Measurements from ENCODE around the gene SH3GL3. TPM values are rescaled to one million over a fixed set of nuclear protein-coding genes. Genes with fewer than 3 reads are reported as not detected.

SH3GL3 gene
- total and polyA plus RNA-seq, 2 experiments from 2014 or later = 38.2 to 87.1 TPM

DNA sequence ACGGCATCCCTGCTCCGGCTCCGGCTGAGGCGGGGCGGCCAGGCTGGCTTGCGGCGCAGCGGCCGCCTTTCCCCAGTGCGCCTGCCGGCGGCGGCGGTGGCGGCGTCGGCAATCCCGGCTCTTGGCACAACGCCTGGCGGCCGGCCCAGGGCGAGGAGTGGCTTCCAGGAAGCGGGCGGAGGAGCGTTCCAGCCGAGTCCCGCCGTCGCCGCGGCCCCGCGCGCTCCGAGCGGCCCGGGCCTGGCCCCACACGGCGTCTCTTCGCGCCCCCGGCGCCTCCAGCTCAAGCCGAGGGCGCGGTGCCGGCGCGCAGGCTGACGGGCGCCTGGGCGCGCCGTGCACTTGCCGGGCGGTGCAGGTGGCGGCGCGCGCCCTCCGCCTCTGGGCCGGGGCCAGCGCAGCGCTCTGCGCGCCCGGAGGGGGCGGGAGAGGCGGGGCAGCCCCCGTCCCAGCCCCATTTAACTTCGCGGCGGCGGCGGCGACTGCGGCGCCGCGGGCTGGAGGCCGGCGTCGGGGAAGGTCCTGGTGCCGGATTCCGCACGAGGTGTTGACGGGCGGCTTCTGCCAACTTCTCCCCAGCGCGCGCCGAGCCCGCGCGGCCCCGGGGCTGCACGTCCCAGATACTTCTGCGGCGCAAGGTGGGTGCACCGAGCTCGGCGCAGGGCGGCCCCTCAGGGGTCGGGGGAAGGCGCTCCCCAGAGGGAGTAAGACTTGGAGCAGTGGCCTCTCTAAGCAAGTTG, 206.7 kb downstream of the SH3GL3 start, which contains the start of gene ADAMTSL3:
Gene ADAMTSL3 (plus strand): TSS at position 485 of the 740 bp plus-strand sequence. CDS start 1,639 bp downstream, outside the sequence.
- DNase-seq (ENCODE audit: low read depth in 1 of 2, low spot score in 1 of 2) = peak; percentile 78
- TF ChIP-seq CTCF (IDR thresholded peaks at IDR 0.05; ENCODE audit: low read depth, low read length) = no peak
- Histone ChIP-seq H3K27ac (no peak within 1 kb of the TSS), H3K36me3 (no peaks in the 10 kb centered on the region), H3K4me3 (peak within 1 kb of the TSS; percentile 41), H3K9me3 (ENCODE audit: low read depth) (no peaks in the 10 kb centered on the region), H3K27me3 (peaks cover 53% of the 10 kb centered on the region), H3K4me1 (ENCODE audit: low read depth) (no peaks in the 10 kb centered on the region)

GRCh38 chr15:83654379-83655236, 207.5 kb downstream of the SH3GL3 start:
- Histone ChIP-seq H3K27ac (no peak overlapping the region), H3K4me1 (ENCODE audit: low read depth) (no peaks in the 10 kb centered on the region), H3K4me3 (peak overlapping the region; percentile 41), H3K36me3 (no peaks in the 10 kb centered on the region), H3K9me3 (ENCODE audit: low read depth) (no peaks in the 10 kb centered on the region), H3K27me3 (peaks cover 49% of the 10 kb centered on the region)
- no peak for TF ChIP-seq CTCF (IDR thresholded peaks at IDR 0.05; ENCODE audit: low read depth, low read length)
- DNase-seq (ENCODE audit: low read depth in 1 of 2, low spot score in 1 of 2) = peak; percentile 12 to 18

- H3K36me3 ChIP-seq = no peaks in the 10 kb centered on the region
- peaks cover 49% of the 10 kb centered on the region for H3K27me3 ChIP-seq
- H3K4me3 ChIP-seq = no peak overlapping the region
- H3K27ac ChIP-seq = no peak overlapping the region
- H3K4me1 ChIP-seq (ENCODE audit: low read depth) = no peaks in the 10 kb centered on the region
- TF ChIP-seq CTCF (IDR thresholded peaks at IDR 0.05; ENCODE audit: low read depth, low read length) = no peak
- no peak for DNase-seq (ENCODE audit: low read depth in 1 of 2, low spot score in 1 of 2)
- no peaks in the 10 kb centered on the region for H3K9me3 ChIP-seq (ENCODE audit: low read depth)
Observed at GRCh38 chr15:83655237-83655616, 208.1 kb downstream of the SH3GL3 start.

- no peaks in the 10 kb centered on the region for H3K4me1 ChIP-seq (ENCODE audit: low read depth)
- no peak overlapping the region for H3K4me3 ChIP-seq
- H3K27ac ChIP-seq = no peak overlapping the region
- H3K9me3 ChIP-seq (ENCODE audit: low read depth) = no peaks in the 10 kb centered on the region
- H3K27me3 ChIP-seq = peaks cover 49% of the 10 kb centered on the region
- DNase-seq (ENCODE audit: low read depth in 1 of 2, low spot score in 1 of 2) = no peak
- H3K36me3 ChIP-seq = no peaks in the 10 kb centered on the region
- no peak for TF ChIP-seq CTCF (IDR thresholded peaks at IDR 0.05; ENCODE audit: low read depth, low read length)
Observed at GRCh38 chr15:83656192-83656591, 209.1 kb downstream of the SH3GL3 start.

DNA sequence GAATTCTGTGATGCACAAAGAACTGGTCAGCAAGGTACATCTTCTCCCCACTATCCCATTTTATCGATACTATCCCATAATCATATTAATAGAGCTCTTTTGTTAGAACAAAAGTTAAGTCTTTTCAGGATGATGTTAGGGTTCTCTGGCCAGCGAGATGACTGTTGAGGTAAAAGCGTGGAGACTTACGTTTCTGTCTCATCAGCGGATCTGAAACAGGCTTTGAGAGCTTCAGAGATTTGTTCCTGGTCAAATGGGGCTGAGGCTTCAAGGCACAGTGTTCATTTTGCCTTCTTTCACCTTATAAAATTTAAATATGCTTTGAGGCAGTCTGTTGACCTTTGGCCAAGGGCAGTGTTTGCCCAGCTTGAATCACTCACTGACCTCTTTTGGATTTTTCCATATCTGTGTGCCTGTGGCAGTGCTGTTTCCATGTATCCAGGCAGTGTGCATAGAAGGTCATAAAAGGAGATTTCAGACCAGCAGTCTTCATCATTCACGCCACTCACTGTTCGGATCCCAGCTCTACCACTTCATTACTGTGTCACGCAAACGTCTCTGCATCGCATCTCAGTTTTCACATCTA, 209.9 kb downstream of the SH3GL3 start:
- Histone ChIP-seq H3K9me3 (ENCODE audit: low read depth) (no peaks in the 10 kb centered on the region), H3K27ac (no peak overlapping the region), H3K36me3 (no peaks in the 10 kb centered on the region), H3K27me3 (peaks cover 40% of the 10 kb centered on the region), H3K4me1 (ENCODE audit: low read depth) (no peaks in the 10 kb centered on the region), H3K4me3 (no peak overlapping the region)
- TF ChIP-seq CTCF (IDR thresholded peaks at IDR 0.05; ENCODE audit: low read depth, low read length) = no peak
- DNase-seq (ENCODE audit: low read depth in 1 of 2, low spot score in 1 of 2) = no peak
